A549 (cell line): ENCODE measurements around the gene GALNT7. TPM values are rescaled to one million over a fixed set of nuclear protein-coding genes. Genes with fewer than 3 reads are reported as not detected.

Experiments used
- ATAC-seq, 2 experiments: fragments of 200-7000 bp in 1 of 2; fragments of >200 bp in 1 of 2; cut with Nextera tagmentation in 1 of 2; cut with Tn5 transposase in 1 of 2; 3 replicates each; pipeline versions ENCODE4 v1.8.0 to v1.9.1; 2018 to 2020; ENCODE audit warnings: mild to moderate bottlenecking in 1 of 2, moderate library complexity in 1 of 2
- CTCF ChIA-PET: fragments of 300-600 bp; sonication (Branson Sonifier 250); formaldehyde crosslinking; extraction: SDS; loops from one replicate; lab custom pipeline; 2021; ENCODE audit warnings: antibody characterized with exemption, inconsistent platforms; lab: Yijun Ruan, JAX
- POLR2A ChIA-PET: fragments of 350-600 bp; formaldehyde crosslinking; extraction: SDS; loops from one replicate; lab custom pipeline; 2021; ENCODE audit warnings: antibody characterized with exemption, inconsistent platforms; lab: Yijun Ruan, JAX
- DNase-seq, 2 experiments: peaks; one replicate each; pipeline versions ENCODE4 v3.0.0 to v3.0.0-alpha.2; 2011 to 2016; ENCODE audit warnings: low read depth in 1 of 2, low spot score in 1 of 2
- FAIRE-seq: peaks from 2 replicates; lab custom pipeline; 2011; peaks lifted over from hg19 to GRCh38; lab: Jason Lieb, UNC
- H3K27ac ChIP-seq, 2 experiments: fragments of >200 bp; sonication (Bioruptor Twin); formaldehyde crosslinking; 3 replicates each; pipeline ENCODE4 v1.5.1; 2016 to 2017
- H3K4me1 ChIP-seq: fragments of >200 bp; sonication (Bioruptor Twin); formaldehyde crosslinking; 3 replicates; pipeline ENCODE4 v1.6.1; 2016
- H3K4me2 ChIP-seq: fragments of >200 bp; sonication (Bioruptor Twin); formaldehyde crosslinking; 3 replicates; pipeline ENCODE4 v1.6.1; 2016
- H3K4me3 ChIP-seq: fragments of >200 bp; sonication (Bioruptor Twin); formaldehyde crosslinking; 3 replicates; pipeline ENCODE4 v1.5.1; 2016
- H3K9me3 ChIP-seq: fragments of >200 bp; sonication (Bioruptor Twin); formaldehyde crosslinking; 3 replicates; pipeline ENCODE4 v1.6.1; 2016
- BHLHE40 ChIP-seq: IDR thresholded peaks from 2 replicates; pipeline ENCODE4 v1.6.1; 2012; ENCODE audit warnings: low read depth, low read length, inconsistent platforms
- CBX8 ChIP-seq: fragments of 200-600 bp; sonication (generic); IDR thresholded peaks from 2 replicates; pipeline ENCODE4 v1.6.1; 2016
- CEBPB ChIP-seq, 2 experiments: fragments of >200 bp in 1 of 2; sonication (Bioruptor Twin) in 1 of 2; formaldehyde crosslinking in 1 of 2; IDR thresholded peaks; 2 replicates each; pipeline ENCODE4 v1.6.1; 2012 to 2016
- CHD4 ChIP-seq: fragments of 200-600 bp; sonication (generic); IDR thresholded peaks from 2 replicates; pipeline ENCODE4 v1.6.1; 2016; ENCODE audit warnings: antibody characterized with exemption, mild to moderate bottlenecking, borderline replicate concordance
- EHF ChIP-seq: fragments of 250-450 bp; sonication (Bioruptor Pico); IDR thresholded peaks from 2 replicates; pipeline ENCODE4 v1.5.0; 2020; ENCODE audit warnings: mild to moderate bottlenecking
- ESRRA ChIP-seq: fragments of 150-350 bp; IDR thresholded peaks from 2 replicates; pipeline ENCODE4 v1.6.1; 2014; ENCODE audit warnings: mild to moderate bottlenecking, low read length, borderline replicate concordance
- FOSB ChIP-seq: fragments of 250-450 bp; sonication (Bioruptor Pico); IDR thresholded peaks from 2 replicates; pipeline ENCODE4 v1.5.0; 2020; ENCODE audit warnings: mild to moderate bottlenecking, moderate library complexity
- FOSL2 ChIP-seq, 2 experiments: fragments of 450-650 bp in 1 of 2; fragments of >200 bp in 1 of 2; sonication (Bioruptor Twin) in 1 of 2; formaldehyde crosslinking; IDR thresholded peaks; 2 replicates each; pipeline versions ENCODE4 v1.5.0 to v1.6.1; 2016 to 2020; ENCODE audit warnings: mild to moderate bottlenecking in 1 of 2, moderate library complexity in 1 of 2
- FOXS1 ChIP-seq: fragments of 250-450 bp; sonication (Bioruptor Pico); IDR thresholded peaks from 2 replicates; pipeline ENCODE4 v1.5.0; 2020; ENCODE audit warnings: mild to moderate bottlenecking, moderate library complexity
- HOXA7 ChIP-seq: fragments of 250-450 bp; sonication (Bioruptor Pico); IDR thresholded peaks from 2 replicates; pipeline ENCODE4 v1.5.0; 2020; ENCODE audit warnings: mild to moderate bottlenecking, moderate library complexity
- HOXB5 ChIP-seq: fragments of 250-450 bp; sonication (Bioruptor Pico); IDR thresholded peaks from 2 replicates; pipeline ENCODE4 v1.5.0; 2020; ENCODE audit warnings: mild to moderate bottlenecking, moderate library complexity
- KDM1A ChIP-seq: fragments of 200-600 bp; sonication (generic); IDR thresholded peaks from 2 replicates; pipeline ENCODE4 v1.6.1; 2016; ENCODE audit warnings: low read depth, mild to moderate bottlenecking
- MAFK ChIP-seq: fragments of 450-650 bp; IDR thresholded peaks from 2 replicates; pipeline ENCODE4 v1.6.1; 2014; ENCODE audit not compliant: partially characterized antibody
- MAX ChIP-seq: IDR thresholded peaks from 2 replicates; pipeline ENCODE4 v1.6.1; 2012
- NPAS2 ChIP-seq: fragments of 250-450 bp; sonication (Bioruptor Pico); IDR thresholded peaks from 2 replicates; pipeline ENCODE4 v1.8.0; 2022; ENCODE audit warnings: mild to moderate bottlenecking, moderate library complexity, borderline replicate concordance
- PBX3 ChIP-seq: IDR thresholded peaks from 2 replicates; pipeline ENCODE4 v1.6.1; 2012
- POLR2AphosphoS2 ChIP-seq: conservative IDR thresholded peaks from 2 replicates; pipeline ENCODE4 v1.6.1; 2012; ENCODE audit warnings: low read length, improper control_type of control experiment, inconsistent platforms
- RAD21 ChIP-seq, 2 experiments: fragments of >200 bp in 1 of 2; sonication (Bioruptor Twin) in 1 of 2; formaldehyde crosslinking in 1 of 2; IDR thresholded peaks in 1 of 2; conservative IDR thresholded peaks in 1 of 2; 2 replicates in 1 of 2; 3 replicates in 1 of 2; pipeline ENCODE4 v1.6.1; 2012 to 2018; ENCODE audit warnings: inconsistent platforms in 1 of 2
- SMC3 ChIP-seq: fragments of >200 bp; sonication (Bioruptor Twin); formaldehyde crosslinking; IDR thresholded peaks from 3 replicates; pipeline ENCODE4 v1.6.1; 2018; ENCODE audit warnings: inconsistent platforms
- ZNF302 ChIP-seq: fragments of 250-450 bp; sonication (Bioruptor Pico); IDR thresholded peaks from 2 replicates; pipeline ENCODE4 v1.9.0; 2021; ENCODE audit warnings: inconsistent platforms, mild to moderate bottlenecking, moderate library complexity
- WGBS: methylation state at CpG from one replicate; pipeline ENCODE4 v1.1.6; 2017; ENCODE audit errors: missing lambda C conversion rate; 5-methylcytosine and 5-hydroxymethylcytosine counted together
- polyA plus RNA-seq, 4 experiments: library from polyadenylated mRNA; depleted of rRNA in 3 of 4; stranded (reverse); fragments of >200 nt; fragmentation: RNase III in 1 of 4; extraction: RNeasy Plus Mini Kit Qiagen cat#74134 plus additional on column Dnase treatment in 1 of 4; gene quantifications; 2 replicates in 3 of 4; 3 replicates in 1 of 4; pipeline ENCODE4 v1.2.3, GENCODE V29; 2011 to 2017
- TF ChIP-seq, protein P1 (sequence below): fragments of >200 bp; sonication (Bioruptor Twin); formaldehyde crosslinking; IDR thresholded peaks from 3 replicates; pipeline ENCODE4 v1.6.1; 2016
- TF ChIP-seq, protein P2 (sequence below): fragments of 450-650 bp; IDR thresholded peaks from 2 replicates; pipeline ENCODE4 v1.6.1; 2014; ENCODE audit warnings: antibody characterized with exemption

The GALNT7 gene
- polyA plus RNA-seq, 2 of the 4 experiments (the other 2 are of a cell fraction): 28.8 to 63.6 TPM

GRCh38 chr4:173254646-173255045 is 86.0 kb downstream of the GALNT7 start:
- no peaks in the 10 kb centered on the region for H3K9me3 ChIP-seq
- CTCF ChIA-PET: interaction anchor here (2.0 kb wide), 1 partner anchor 241 kb away, joined by 12 read pairs; no protein-coding TSS in a partner anchor
- TF ChIP-seq MAX (no peak), RAD21 (conservative IDR thresholded peaks at IDR 0.05 in 1 of 2, IDR thresholded peaks at IDR 0.05 in 1 of 2) (no peak), CEBPB (IDR thresholded peaks at IDR 0.05) (no peak), CHD4 (no peak), BHLHE40 (no peak), CBX8 (no peak), FOSL2 (IDR thresholded peaks at IDR 0.05) (no peak), FOSL2 (CRISPR knock-in tag; IDR thresholded peaks at IDR 0.05) (no peak), ZNF302 (no peak), FOSB (CRISPR knock-in tag) (no peak), NPAS2 (CRISPR knock-in tag) (no peak), SMC3 (no peak), EHF (CRISPR knock-in tag) (no peak), POLR2AphosphoS2 (no peak), FOXS1 (CRISPR knock-in tag) (no peak), HOXB5 (CRISPR knock-in tag) (no peak), HOXA7 (CRISPR knock-in tag) (no peak), KDM1A (no peak)
- TF ChIP-seq, protein P1, sequence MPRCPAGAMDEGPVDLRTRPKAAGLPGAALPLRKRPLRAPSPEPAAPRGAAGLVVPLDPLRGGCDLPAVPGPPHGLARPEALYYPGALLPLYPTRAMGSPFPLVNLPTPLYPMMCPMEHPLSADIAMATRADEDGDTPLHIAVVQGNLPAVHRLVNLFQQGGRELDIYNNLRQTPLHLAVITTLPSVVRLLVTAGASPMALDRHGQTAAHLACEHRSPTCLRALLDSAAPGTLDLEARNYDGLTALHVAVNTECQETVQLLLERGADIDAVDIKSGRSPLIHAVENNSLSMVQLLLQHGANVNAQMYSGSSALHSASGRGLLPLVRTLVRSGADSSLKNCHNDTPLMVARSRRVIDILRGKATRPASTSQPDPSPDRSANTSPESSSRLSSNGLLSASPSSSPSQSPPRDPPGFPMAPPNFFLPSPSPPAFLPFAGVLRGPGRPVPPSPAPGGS: no peak
- TF ChIP-seq, protein P2, sequence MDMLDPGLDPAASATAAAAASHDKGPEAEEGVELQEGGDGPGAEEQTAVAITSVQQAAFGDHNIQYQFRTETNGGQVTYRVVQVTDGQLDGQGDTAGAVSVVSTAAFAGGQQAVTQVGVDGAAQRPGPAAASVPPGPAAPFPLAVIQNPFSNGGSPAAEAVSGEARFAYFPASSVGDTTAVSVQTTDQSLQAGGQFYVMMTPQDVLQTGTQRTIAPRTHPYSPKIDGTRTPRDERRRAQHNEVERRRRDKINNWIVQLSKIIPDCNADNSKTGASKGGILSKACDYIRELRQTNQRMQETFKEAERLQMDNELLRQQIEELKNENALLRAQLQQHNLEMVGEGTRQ: no peak
- TF ChIP-seq, all 56 proteins: peak for 0

DNA sequence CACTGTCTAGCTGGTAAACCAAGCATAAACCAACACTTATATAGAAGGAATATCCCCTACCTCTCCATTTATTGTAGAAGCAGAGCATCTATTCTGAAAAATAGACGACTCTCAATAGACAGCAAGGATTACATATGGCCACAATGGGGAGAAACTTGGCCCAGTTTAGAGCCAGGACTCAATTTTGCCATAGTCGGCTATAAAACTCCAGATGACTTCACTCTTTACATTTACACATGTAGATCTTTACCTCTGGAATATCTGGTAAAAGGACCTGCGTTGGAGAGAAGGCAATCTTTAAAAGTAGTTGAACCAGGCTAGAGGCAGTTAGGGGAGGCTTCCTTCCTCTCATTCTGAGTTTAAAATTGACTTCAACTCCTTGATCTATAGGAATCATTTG is 88.2 kb downstream of the GALNT7 start:
- H3K4me1 ChIP-seq: peaks cover 27% of the 10 kb centered on the region
- no peaks in the 10 kb centered on the region for H3K9me3 ChIP-seq
- H3K4me3 ChIP-seq: no peak overlapping the region
- ATAC-seq: no peak
- no peak overlapping the region for H3K27ac ChIP-seq
- ChIA-PET POLR2A (interaction anchor here (1.4 kb wide), 1 partner anchor 243 kb away, joined by 3 read pairs; no protein-coding TSS in a partner anchor), CTCF (interaction anchor here (0.9 to 2.7 kb wide), 26 partner anchors 10 to 408 kb away, joined by 3 to 41 read pairs (median 6); partner anchors contain the start of gene GALNT7)
- no peak for FAIRE-seq
- no peak for DNase-seq
- TF ChIP-seq PBX3 (no peak), ESRRA (no peak), MAFK (peak; percentile 55)
- H3K4me2 ChIP-seq: no peak overlapping the region
- WGBS: 83% methylated on average over 3 of the region's 3 CpGs

More at GRCh38 chr4:173254646-173255045, 86.0 kb downstream of the GALNT7 start:
- H3K27ac ChIP-seq: no peak overlapping the region
- FAIRE-seq: no peak
- H3K4me2 ChIP-seq: no peak overlapping the region
- H3K4me3 ChIP-seq: no peak overlapping the region
- no peak for DNase-seq
- H3K4me1 ChIP-seq: peaks cover 31% of the 10 kb centered on the region
- ATAC-seq: no peak
- POLR2A ChIA-PET: no interaction called here
